ENCODE results near the gene POLD1.

The POLD1 gene

GRCh38 chr19:50418176-50419021 lies 34.3 kb downstream of the POLD1 start, which contains the start of gene SPIB:
TSS of gene SPIB (plus strand) at chr19:50418938. CDS start at chr19:50418963, 25 bp downstream.
- no peak for DNase-seq (ENCODE audit: low read depth)

- DNase-seq (ENCODE audit: low read depth): no peak
Measured at GRCh38 chr19:50419022-50419579, 35.0 kb downstream of the POLD1 start.

GRCh38 chr19:50419580-50420035 lies 35.5 kb downstream of the POLD1 start:
- no peak for DNase-seq (ENCODE audit: low read depth)

- no peak for DNase-seq (ENCODE audit: low read depth)
Measured at GRCh38 chr19:50420127-50420526, 36.0 kb downstream of the POLD1 start.

- no peak for DNase-seq (ENCODE audit: low read depth)
Measured at GRCh38 chr19:50420808-50421207, 36.7 kb downstream of the POLD1 start.

- DNase-seq (ENCODE audit: low read depth): no peak
Measured at GRCh38 chr19:50422397-50423278, 38.5 kb downstream of the POLD1 start.

GRCh38 chr19:50423279-50424113 lies 39.3 kb downstream of the POLD1 start:
- DNase-seq (ENCODE audit: low read depth): no peak

GRCh38 chr19:50425581-50425980 lies 41.4 kb downstream of the POLD1 start:
- no peak for DNase-seq (ENCODE audit: low read depth)

GRCh38 chr19:50427318-50427925 lies 43.3 kb downstream of the POLD1 start:
- DNase-seq (ENCODE audit: low read depth): no peak

GRCh38 chr19:50427997-50428425 lies 43.9 kb downstream of the POLD1 start:
- DNase-seq (ENCODE audit: low read depth): no peak

- DNase-seq (ENCODE audit: low read depth): no peak
Measured at GRCh38 chr19:50428772-50429463, 44.8 kb downstream of the POLD1 start.

GRCh38 chr19:50430888-50431342 lies 46.8 kb downstream of the POLD1 start:
- no peak for DNase-seq (ENCODE audit: low read depth)

- peak; percentile 29 for DNase-seq (ENCODE audit: low read depth)
Measured at GRCh38 chr19:50431343-50432220, 47.4 kb downstream of the POLD1 start.

GRCh38 chr19:50432221-50433028 lies 48.3 kb downstream of the POLD1 start, which contains the start of gene MYBPC2:
TSS of gene MYBPC2 (plus strand) at chr19:50432892. CDS start at chr19:50432954, 62 bp downstream.
- DNase-seq (ENCODE audit: low read depth): no peak

- no peak for DNase-seq (ENCODE audit: low read depth)
Measured at GRCh38 chr19:50433201-50434180, 49.3 kb downstream of the POLD1 start.

- no peak for DNase-seq (ENCODE audit: low read depth)
Measured at GRCh38 chr19:50434525-50434924, 50.4 kb downstream of the POLD1 start.

GRCh38 chr19:50435221-50435620 lies 51.1 kb downstream of the POLD1 start:
- no peak for DNase-seq (ENCODE audit: low read depth)
